Liver (tissue), 9 donors: Measurements from ENCODE around the gene CORT. TPM values are rescaled to one million over a fixed set of nuclear protein-coding genes. Genes with fewer than 3 reads are reported as not detected.
A peak's percentile ranks its signal among the peaks of the same experiment; 100 is the strongest.

Experiments
- DNase-seq: peaks from one replicate; pipeline ENCODE4 v3.0.0-alpha.2; 2017; ENCODE audit warnings: low spot score
- H3K27ac ChIP-seq, 2 donors: one replicate each; pipeline ENCODE4 v1.7.0; 2013; ENCODE audit warnings: inconsistent platforms in 2 of 2, low read length in 2 of 2, control low read depth in 1 of 2, low read depth in 1 of 2, mild to moderate bottlenecking in 1 of 2
- H3K27me3 ChIP-seq, 4 donors: one replicate each; pipeline versions ENCODE4 v1.6.1 to v1.7.0; 2013; ENCODE audit warnings: low read length in 3 of 4, inconsistent platforms in 1 of 4, mild to moderate bottlenecking in 1 of 4, moderate library complexity in 1 of 4; ENCODE audit not compliant: control insufficient read depth in 4 of 4, insufficient read depth in 4 of 4
- H3K36me3 ChIP-seq, 4 donors: one replicate each; pipeline versions ENCODE4 v1.6.1 to v1.7.0; 2013; ENCODE audit warnings: low read length in 3 of 4, mild to moderate bottlenecking in 3 of 4, low read depth in 1 of 4, moderate library complexity in 1 of 4; ENCODE audit not compliant: control insufficient read depth in 4 of 4, insufficient read depth in 3 of 4
- H3K4me1 ChIP-seq, 4 donors: one replicate each; pipeline versions ENCODE4 v1.6.1 to v1.7.0; 2013; ENCODE audit warnings: low read length in 3 of 4, mild to moderate bottlenecking in 3 of 4, moderate library complexity in 1 of 4; ENCODE audit not compliant: control insufficient read depth in 4 of 4, insufficient read depth in 4 of 4
- H3K4me3 ChIP-seq, 3 donors: one replicate each; pipeline versions ENCODE4 v1.6.1 to v1.7.0; 2013; ENCODE audit warnings: low read length in 3 of 3, control low read depth in 1 of 3, low read depth in 1 of 3, mild to moderate bottlenecking in 1 of 3
- H3K9ac ChIP-seq, 2 donors: one replicate each; pipeline ENCODE4 v1.7.0; 2013; ENCODE audit warnings: low read length in 2 of 2, mild to moderate bottlenecking in 2 of 2, moderate library complexity in 2 of 2, control low read depth in 1 of 2, low read depth in 1 of 2
- H3K9me3 ChIP-seq, 4 donors: one replicate each; pipeline versions ENCODE4 v1.6.1 to v1.7.0; 2013; ENCODE audit warnings: low read length in 3 of 4; ENCODE audit not compliant: control insufficient read depth in 4 of 4
- ATF3 ChIP-seq: IDR thresholded peaks from 2 replicates; pipeline ENCODE4 v1.6.1; 2016; ENCODE audit warnings: antibody characterized with exemption
- CTCF ChIP-seq: fragments of 150-350 bp; IDR thresholded peaks from 2 replicates; pipeline ENCODE4 v1.5.1; 2017; ENCODE audit warnings: improper control_type of control experiment, low read depth, low read length; ENCODE audit not compliant: missing input control
- EGR1 ChIP-seq, 2 donors: IDR thresholded peaks; 2 replicates each; pipeline ENCODE4 v1.6.1; 2016 to 2018; ENCODE audit warnings: antibody characterized with exemption in 2 of 2, low read depth in 2 of 2
- FOXA1 ChIP-seq: IDR thresholded peaks from 2 replicates; pipeline ENCODE4 v1.6.1; 2016; ENCODE audit warnings: antibody characterized with exemption
- FOXA2 ChIP-seq: IDR thresholded peaks from 2 replicates; pipeline ENCODE4 v1.6.1; 2016; ENCODE audit warnings: antibody characterized with exemption
- GABPA ChIP-seq, 2 donors: IDR thresholded peaks in 1 of 2; conservative IDR thresholded peaks in 1 of 2; 2 replicates each; pipeline ENCODE4 v1.6.1; 2016; ENCODE audit warnings: antibody characterized with exemption in 2 of 2, mild to moderate bottlenecking in 1 of 2, moderate library complexity in 1 of 2
- HNF4A ChIP-seq, 2 donors: conservative IDR thresholded peaks; 2 replicates each; pipeline ENCODE4 v1.6.1; 2016; ENCODE audit warnings: antibody characterized with exemption in 2 of 2, mild to moderate bottlenecking in 2 of 2
- HNF4G ChIP-seq: IDR thresholded peaks from 2 replicates; pipeline ENCODE4 v1.6.1; 2016; ENCODE audit warnings: antibody characterized with exemption
- JUND ChIP-seq, 2 donors: IDR thresholded peaks; 2 replicates each; pipeline ENCODE4 v1.6.1; 2016; ENCODE audit warnings: antibody characterized with exemption in 2 of 2
- MAX ChIP-seq: IDR thresholded peaks from 2 replicates; pipeline ENCODE4 v1.6.1; 2016; ENCODE audit warnings: antibody characterized with exemption
- NR2F2 ChIP-seq: IDR thresholded peaks from 2 replicates; pipeline ENCODE4 v1.6.1; 2016; ENCODE audit warnings: antibody characterized with exemption
- RAD21 ChIP-seq, 2 donors: IDR thresholded peaks; 2 replicates each; pipeline ENCODE4 v1.6.1; 2016; ENCODE audit warnings: antibody characterized with exemption in 2 of 2, mild to moderate bottlenecking in 2 of 2
- RXRA ChIP-seq, 2 donors: IDR thresholded peaks; 2 replicates each; pipeline ENCODE4 v1.6.1; 2017 to 2018; ENCODE audit warnings: antibody characterized with exemption in 2 of 2, mild to moderate bottlenecking in 1 of 2
- SP1 ChIP-seq: IDR thresholded peaks from 2 replicates; pipeline ENCODE4 v1.6.1; 2018; ENCODE audit warnings: antibody characterized with exemption, mild to moderate bottlenecking
- TAF1 ChIP-seq: conservative IDR thresholded peaks from 2 replicates; pipeline ENCODE4 v1.6.1; 2016; ENCODE audit warnings: antibody characterized with exemption, mild to moderate bottlenecking
- YY1 ChIP-seq: IDR thresholded peaks from 2 replicates; pipeline ENCODE4 v1.6.1; 2016; ENCODE audit warnings: antibody characterized with exemption, mild to moderate bottlenecking
- WGBS: extraction: QIAGEN DNeasy Blood & Tissue Kit; methylation state at CpG from one replicate; pipeline ENCODE4 v1.1.7; 2013; 5-methylcytosine and 5-hydroxymethylcytosine counted together
- polyA plus RNA-seq, 2 donors: library from polyadenylated mRNA; stranded (reverse) in 1 of 2; unstranded in 1 of 2; fragments of 200-250 nt in 1 of 2; fragments of >200 nt in 1 of 2; fragmentation: Nextera tagmentation in 1 of 2; extraction: Ambion mirVana in 1 of 2; gene quantifications; one replicate each; pipeline versions ENCODE4 v1.2.1 to v1.2.3, GENCODE V29; 2013 to 2015
- total RNA-seq, 2 donors: library from RNA; depleted of rRNA; stranded (reverse); fragments of >200 nt; gene quantifications; one replicate each; pipeline ENCODE4 v1.2.3, GENCODE V29; 2014
- TF ChIP-seq, protein P1 (sequence below): IDR thresholded peaks from 2 replicates; pipeline ENCODE4 v1.6.1; 2016; ENCODE audit warnings: antibody characterized with exemption
- TF ChIP-seq, protein P2 (sequence below): IDR thresholded peaks from 2 replicates; pipeline ENCODE4 v1.6.1; 2016; ENCODE audit warnings: antibody characterized with exemption, mild to moderate bottlenecking
- donor health status: healthy.
- donor health status: healthy.
- donor health status: healthy.
- donor health status: healthy.
- donor health status: healthy.

The CORT gene
- total and polyA plus RNA-seq, 4 donors: 0.05 to 0.28 (median 0.13) TPM

DNA sequence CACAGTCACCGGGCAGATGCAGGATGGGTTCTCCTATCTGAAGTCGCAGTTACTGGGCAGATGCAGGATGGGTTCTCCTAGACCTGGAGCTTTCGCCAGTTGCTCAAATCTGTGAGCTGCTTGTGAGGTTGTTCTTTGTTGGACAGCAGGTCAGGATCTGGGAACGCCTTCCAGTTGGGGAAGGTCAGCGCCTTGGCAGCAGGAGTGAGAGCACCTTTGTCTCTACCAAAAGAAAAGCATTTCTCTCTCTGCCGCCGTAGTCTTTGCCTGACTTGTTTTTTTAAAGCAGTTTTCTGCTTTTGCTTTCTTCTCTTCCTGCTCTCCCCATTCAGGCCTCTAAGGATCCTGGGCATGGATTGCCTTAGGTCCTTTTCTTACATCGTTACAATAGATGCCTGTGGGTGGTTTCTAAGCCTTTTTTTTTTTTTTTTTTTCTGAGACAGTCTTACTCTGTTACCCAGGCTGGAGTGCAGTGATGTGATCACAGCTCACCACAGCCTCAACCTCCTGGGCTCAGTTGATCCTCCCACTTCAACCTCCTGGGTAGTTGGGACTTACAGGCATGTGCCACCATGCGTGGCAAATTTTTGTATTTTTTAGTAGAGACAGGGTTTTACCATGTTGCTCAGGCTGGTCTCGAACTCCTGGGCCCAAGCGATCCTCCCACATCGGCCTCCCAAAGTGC, 40.6 kb downstream of the CORT start:
- H3K27me3 ChIP-seq: no peaks in the 10 kb centered on the region
- peak overlapping the region; percentile 29 to 63 for H3K27ac ChIP-seq
- H3K36me3 ChIP-seq: no peaks in the 10 kb centered on the region
- no peak overlapping the region for H3K9ac ChIP-seq
- peak overlapping the region in 1 of 3 donors; percentile 39 for H3K4me3 ChIP-seq
- 56% methylated on average over 12 of the region's 12 CpGs for WGBS
- H3K9me3 ChIP-seq: no peaks in the 10 kb centered on the region
- TF ChIP-seq FOXA1: no peak
- no peak for DNase-seq
- H3K4me1 ChIP-seq: peaks cover 4 to 50% (median 44%) of the 10 kb centered on the region in 4 donors

DNA sequence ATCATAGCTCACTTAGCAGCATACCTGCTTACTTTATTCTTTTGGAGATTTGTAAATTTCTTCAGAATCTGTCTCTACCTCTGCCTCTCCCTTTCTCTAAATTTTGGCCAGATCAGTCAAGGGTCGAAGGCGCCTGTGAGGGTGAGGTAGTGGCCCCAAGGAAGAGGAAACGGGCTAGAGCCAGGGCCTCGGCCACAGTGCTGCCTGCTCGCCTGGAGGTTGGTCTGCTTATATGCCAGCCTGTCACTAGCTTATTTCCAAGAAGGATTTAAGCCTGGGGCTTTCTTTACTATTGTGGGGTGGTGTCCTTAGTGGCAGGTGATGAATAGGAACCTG, 44.6 kb downstream of the CORT start:
- no peaks in the 10 kb centered on the region for H3K9me3 ChIP-seq
- H3K4me3 ChIP-seq: no peak overlapping the region
- WGBS: 80% methylated on average over 5 of the region's 5 CpGs
- H3K36me3 ChIP-seq: peaks cover 0 to 6% (median 3%) of the 10 kb centered on the region in 4 donors
- no peak overlapping the region for H3K9ac ChIP-seq
- H3K27me3 ChIP-seq: no peaks in the 10 kb centered on the region
- DNase-seq: no peak
- peaks cover 2 to 48% (median 39%) of the 10 kb centered on the region in 4 donors for H3K4me1 ChIP-seq
- no peak for TF ChIP-seq MAX
- TF ChIP-seq RAD21 (IDR thresholded peaks at IDR 0.05): no peak
- no peak for TF ChIP-seq NR2F2
- no peak for TF ChIP-seq SP1
- TF ChIP-seq TAF1: no peak
- no peak for TF ChIP-seq HNF4G
- TF ChIP-seq FOXA2: no peak
- TF ChIP-seq RXRA (IDR thresholded peaks at IDR 0.05): no peak
- no peak for TF ChIP-seq ATF3
- TF ChIP-seq JUND (IDR thresholded peaks at IDR 0.05): no peak
- TF ChIP-seq CTCF: no peak
- no peak for TF ChIP-seq EGR1 (IDR thresholded peaks at IDR 0.05; ENCODE audit: low read depth in 2 of 2)
- TF ChIP-seq YY1: no peak
- TF ChIP-seq, protein P1, sequence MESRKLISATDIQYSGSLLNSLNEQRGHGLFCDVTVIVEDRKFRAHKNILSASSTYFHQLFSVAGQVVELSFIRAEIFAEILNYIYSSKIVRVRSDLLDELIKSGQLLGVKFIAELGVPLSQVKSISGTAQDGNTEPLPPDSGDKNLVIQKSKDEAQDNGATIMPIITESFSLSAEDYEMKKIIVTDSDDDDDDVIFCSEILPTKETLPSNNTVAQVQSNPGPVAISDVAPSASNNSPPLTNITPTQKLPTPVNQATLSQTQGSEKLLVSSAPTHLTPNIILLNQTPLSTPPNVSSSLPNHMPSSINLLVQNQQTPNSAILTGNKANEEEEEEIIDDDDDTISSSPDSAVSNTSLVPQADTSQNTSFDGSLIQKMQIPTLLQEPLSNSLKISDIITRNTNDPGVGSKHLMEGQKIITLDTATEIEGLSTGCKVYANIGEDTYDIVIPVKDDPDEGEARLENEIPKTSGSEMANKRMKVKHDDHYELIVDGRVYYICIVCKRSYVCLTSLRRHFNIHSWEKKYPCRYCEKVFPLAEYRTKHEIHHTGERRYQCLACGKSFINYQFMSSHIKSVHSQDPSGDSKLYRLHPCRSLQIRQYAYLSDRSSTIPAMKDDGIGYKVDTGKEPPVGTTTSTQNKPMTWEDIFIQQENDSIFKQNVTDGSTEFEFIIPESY: no peak
- no peak for TF ChIP-seq GABPA (IDR thresholded peaks at IDR 0.05 in 1 of 2, conservative IDR thresholded peaks at IDR 0.05 in 1 of 2)
- TF ChIP-seq, protein P2, sequence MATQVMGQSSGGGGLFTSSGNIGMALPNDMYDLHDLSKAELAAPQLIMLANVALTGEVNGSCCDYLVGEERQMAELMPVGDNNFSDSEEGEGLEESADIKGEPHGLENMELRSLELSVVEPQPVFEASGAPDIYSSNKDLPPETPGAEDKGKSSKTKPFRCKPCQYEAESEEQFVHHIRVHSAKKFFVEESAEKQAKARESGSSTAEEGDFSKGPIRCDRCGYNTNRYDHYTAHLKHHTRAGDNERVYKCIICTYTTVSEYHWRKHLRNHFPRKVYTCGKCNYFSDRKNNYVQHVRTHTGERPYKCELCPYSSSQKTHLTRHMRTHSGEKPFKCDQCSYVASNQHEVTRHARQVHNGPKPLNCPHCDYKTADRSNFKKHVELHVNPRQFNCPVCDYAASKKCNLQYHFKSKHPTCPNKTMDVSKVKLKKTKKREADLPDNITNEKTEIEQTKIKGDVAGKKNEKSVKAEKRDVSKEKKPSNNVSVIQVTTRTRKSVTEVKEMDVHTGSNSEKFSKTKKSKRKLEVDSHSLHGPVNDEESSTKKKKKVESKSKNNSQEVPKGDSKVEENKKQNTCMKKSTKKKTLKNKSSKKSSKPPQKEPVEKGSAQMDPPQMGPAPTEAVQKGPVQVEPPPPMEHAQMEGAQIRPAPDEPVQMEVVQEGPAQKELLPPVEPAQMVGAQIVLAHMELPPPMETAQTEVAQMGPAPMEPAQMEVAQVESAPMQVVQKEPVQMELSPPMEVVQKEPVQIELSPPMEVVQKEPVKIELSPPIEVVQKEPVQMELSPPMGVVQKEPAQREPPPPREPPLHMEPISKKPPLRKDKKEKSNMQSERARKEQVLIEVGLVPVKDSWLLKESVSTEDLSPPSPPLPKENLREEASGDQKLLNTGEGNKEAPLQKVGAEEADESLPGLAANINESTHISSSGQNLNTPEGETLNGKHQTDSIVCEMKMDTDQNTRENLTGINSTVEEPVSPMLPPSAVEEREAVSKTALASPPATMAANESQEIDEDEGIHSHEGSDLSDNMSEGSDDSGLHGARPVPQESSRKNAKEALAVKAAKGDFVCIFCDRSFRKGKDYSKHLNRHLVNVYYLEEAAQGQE: no peak
- TF ChIP-seq HNF4A (conservative IDR thresholded peaks at IDR 0.05): no peak
- no peak overlapping the region for H3K27ac ChIP-seq
